Muscle of back (tissue), 11 donors: ENCODE measurements around the gene DUS1L. TPM values are rescaled to one million over a fixed set of nuclear protein-coding genes. Genes with fewer than 3 reads are reported as not detected.
A peak's percentile ranks its signal among the peaks of the same experiment; 100 is the strongest.

Source experiments
- DNase-seq, 3 donors: peaks; one replicate each; pipeline versions ENCODE4 v3.0.0 to v3.0.0-alpha.2; 2013
- polyA plus RNA-seq, 10 donors: library from polyadenylated mRNA; unstranded; fragments of 120-200 nt; gene quantifications; one replicate each; pipeline ENCODE4 v1.2.1, GENCODE V29; 2013; ENCODE audit not compliant: insufficient read length in 10 of 10

DUS1L gene
- polyA plus RNA-seq, 10 donors = 43.1 to 61.5 (median 53.2) TPM

GRCh38 chr17:82089723-82090548 lies 24.3 kb upstream of the DUS1L start:
- DNase-seq = peak in 1 of 3 donors; percentile 0

- peak in 1 of 3 donors; percentile 2 for DNase-seq
Observed at GRCh38 chr17:82088838-82089722, 23.5 kb upstream of the DUS1L start.

- peak in 1 of 3 donors; percentile 0 for DNase-seq
Observed at GRCh38 chr17:82087961-82088837, 22.6 kb upstream of the DUS1L start.

- peak in 1 of 3 donors; percentile 2 for DNase-seq
Observed at GRCh38 chr17:82086941-82087906, 21.6 kb upstream of the DUS1L start.

- DNase-seq = peak in 1 of 3 donors; percentile 2
Observed at GRCh38 chr17:82085931-82086764, 20.5 kb upstream of the DUS1L start.

GRCh38 chr17:82085031-82085861 lies 19.6 kb upstream of the DUS1L start:
- peak in 1 of 3 donors; percentile 6 for DNase-seq

- peak in 1 of 3 donors; percentile 2 for DNase-seq
Observed at GRCh38 chr17:82084373-82085030, 18.9 kb upstream of the DUS1L start.

GRCh38 chr17:82083533-82084359 lies 18.1 kb upstream of the DUS1L start:
- peak in 1 of 3 donors; percentile 1 for DNase-seq

GRCh38 chr17:82083009-82083408 lies 17.4 kb upstream of the DUS1L start:
- peak in 1 of 3 donors; percentile 2 for DNase-seq

- DNase-seq = peak in 1 of 3 donors; percentile 1
Observed at GRCh38 chr17:82082456-82082855, 16.9 kb upstream of the DUS1L start.

GRCh38 chr17:82081966-82082365 lies 16.4 kb upstream of the DUS1L start:
- DNase-seq = peak in 1 of 3 donors; percentile 0

- peak in 1 of 3 donors; percentile 10 for DNase-seq
Observed at GRCh38 chr17:82081546-82081945, 15.9 kb upstream of the DUS1L start.

- peak in 1 of 3 donors; percentile 12 for DNase-seq
Observed at GRCh38 chr17:82080789-82081464, 15.3 kb upstream of the DUS1L start.

- DNase-seq = peak in 1 of 3 donors; percentile 7
Observed at GRCh38 chr17:82080048-82080788, 14.6 kb upstream of the DUS1L start.

GRCh38 chr17:82079001-82079677 lies 13.5 kb upstream of the DUS1L start:
- DNase-seq = peak in 1 of 3 donors; percentile 11
